ENCODE data around the gene TMEM128. TPM values are rescaled to one million over a fixed set of nuclear protein-coding genes. Genes with fewer than 3 reads are reported as not detected.

Gene TMEM128, protein sequence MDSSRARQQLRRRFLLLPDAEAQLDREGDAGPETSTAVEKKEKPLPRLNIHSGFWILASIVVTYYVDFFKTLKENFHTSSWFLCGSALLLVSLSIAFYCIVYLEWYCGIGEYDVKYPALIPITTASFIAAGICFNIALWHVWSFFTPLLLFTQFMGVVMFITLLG
- 10.2 to 13.0 TPM (median 11.7 TPM) in 5 replicates for total RNA-seq (2022; extraction: Qiagen RNA extraction; ENCODE audit: low read depth)

DNA sequence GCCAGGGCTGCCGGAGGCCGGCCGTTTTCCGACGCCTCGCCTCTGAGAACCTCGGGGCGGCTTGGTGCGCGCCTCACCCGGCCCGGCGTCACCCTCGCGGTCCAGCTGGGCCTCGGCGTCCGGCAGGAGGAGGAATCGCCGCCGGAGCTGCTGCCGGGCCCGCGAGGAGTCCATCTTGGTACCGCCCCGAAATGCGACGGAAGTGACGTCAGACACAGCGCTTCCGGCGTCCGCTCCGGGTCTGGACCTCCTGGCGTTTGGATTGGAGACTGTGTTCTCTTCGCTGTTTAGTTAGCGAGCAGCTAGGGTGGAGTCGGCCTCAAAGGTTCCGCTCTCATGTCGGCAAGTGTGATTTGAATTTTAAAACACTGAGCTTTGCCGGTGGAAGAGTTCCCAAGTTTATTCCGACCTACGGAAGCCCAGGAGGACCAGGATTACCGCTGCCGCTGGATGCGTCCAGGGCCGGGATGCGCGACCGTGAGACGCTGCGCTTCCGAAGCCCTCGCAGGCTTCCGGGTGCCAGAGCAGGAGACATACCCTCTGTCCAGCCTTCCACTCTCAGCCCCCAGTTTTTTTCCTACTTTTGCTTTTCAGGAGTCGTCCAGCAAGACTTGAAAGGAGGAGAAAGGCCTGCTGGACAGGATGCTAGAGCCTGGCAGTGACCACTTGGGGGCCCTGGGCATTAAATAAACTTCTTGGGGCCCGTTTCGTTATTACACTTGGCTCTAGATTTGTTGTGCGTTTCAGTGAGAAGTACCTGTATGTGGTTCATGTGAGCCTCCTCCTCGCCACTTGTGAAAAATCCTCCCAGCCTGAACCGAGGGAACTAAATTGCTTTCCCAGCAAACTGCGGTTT lies at the start of gene TMEM128:
TMEM128 (minus strand) TSS at position 195 of the 856 bp plus-strand sequence; CDS start at position 174, 21 bp downstream.

GRCh38 chr4:4289941-4290850 lies 42.2 kb upstream of the TMEM128 start, which contains the start of the genes LYAR and ZBTB49:
TSS of gene LYAR (minus strand) at chr4:4290154. CDS start at chr4:4283742, 6,412 bp downstream.
TSS of gene ZBTB49 (plus strand) at chr4:4290251. CDS start at chr4:4299946, 9,695 bp downstream.

DNA sequence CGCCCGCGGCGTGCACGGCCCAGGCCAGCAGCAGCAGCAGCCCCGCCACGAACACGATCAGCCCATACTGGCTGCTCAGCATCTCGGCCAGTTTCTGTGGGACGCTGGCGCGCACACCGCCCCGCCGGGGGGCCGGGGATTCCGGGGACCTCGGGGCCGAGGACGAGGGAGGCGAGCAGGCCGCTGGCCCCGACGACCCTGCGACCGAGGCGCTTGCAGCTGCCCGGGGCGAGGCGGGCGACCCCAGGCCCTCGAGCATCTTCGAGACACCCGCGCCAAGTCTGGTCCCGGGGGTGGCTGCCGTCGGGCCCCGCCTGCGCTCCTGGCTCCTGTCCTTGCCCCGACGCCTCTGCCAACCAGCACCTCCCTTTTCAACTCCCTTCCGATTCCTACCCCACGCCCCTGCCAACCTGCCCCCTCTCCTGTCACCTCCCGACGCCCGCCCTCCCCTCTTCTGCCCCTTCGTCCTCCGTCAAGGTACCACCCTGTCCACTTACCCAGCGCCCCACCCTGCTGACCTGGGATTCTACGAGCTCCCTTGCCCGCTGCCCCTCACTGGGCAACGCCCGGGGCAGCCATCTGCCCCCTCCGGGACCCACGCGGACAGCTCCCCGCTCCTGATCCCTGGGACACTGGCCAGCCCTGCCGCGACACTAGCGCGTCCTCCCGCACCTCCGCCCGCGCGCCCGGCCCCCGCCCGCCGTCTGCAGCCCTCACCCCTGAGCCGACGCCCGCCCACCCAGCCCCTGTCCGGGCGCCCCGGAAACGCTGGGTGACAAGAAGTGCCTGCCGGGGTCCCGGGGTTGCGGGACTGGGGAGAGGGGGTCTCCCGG lies 21.2 kb downstream of the TMEM128 start, which contains the start of gene OTOP1:
OTOP1 (minus strand) TSS at position 324 of the 833 bp plus-strand sequence; CDS start at position 259, 65 bp downstream.

Other genes with a start within 250 kb of the TMEM128 start
- not detected in 5 replicates for gene OTOP1, start 21.3 kb downstream of the TMEM128 start, total RNA-seq (2022; extraction: Qiagen RNA extraction; ENCODE audit: low read depth)
- gene LYAR, start 41.9 kb upstream of the TMEM128 start, total RNA-seq (2022; extraction: Qiagen RNA extraction; ENCODE audit: low read depth) = 26.8 to 30.6 TPM (median 30.1 TPM) in 5 replicates
- 2.5 to 2.8 TPM (median 2.7 TPM) in 5 replicates for gene ZBTB49, start 42.0 kb upstream of the TMEM128 start, total RNA-seq (2022; extraction: Qiagen RNA extraction; ENCODE audit: low read depth)
- 7.2 to 10.4 TPM (median 9.6 TPM) in 5 replicates for gene NSG1, start 138.9 kb upstream of the TMEM128 start, total RNA-seq (2022; extraction: Qiagen RNA extraction; ENCODE audit: low read depth)